HG02970 (cell line): ENCODE data around the gene RAG1.

ENCODE experiments used
- ATAC-seq: cut with Tn5 transposase; IDR thresholded peaks from one replicate; pipeline ENCODE4 v1.9.1; 2021; ENCODE audit warnings: mild to moderate bottlenecking, moderate library complexity, moderate number of reproducible peaks; ENCODE audit not compliant: unreplicated experiment, low FRiP score

Gene RAG1

GRCh38 chr11:36588099-36588498 is 20.3 kb downstream of the RAG1 start:
- ATAC-seq = no peak

GRCh38 chr11:36590513-36590912 is 22.7 kb downstream of the RAG1 start:
- no peak for ATAC-seq

- no peak for ATAC-seq
Observed at GRCh38 chr11:36591433-36591832, 23.6 kb downstream of the RAG1 start.

- ATAC-seq = no peak
Observed at GRCh38 chr11:36594316-36594989, 26.6 kb downstream of the RAG1 start, which contains the start of gene IFTAP. TSS of gene IFTAP (plus strand) at chr11:36594502. CDS start at chr11:36610104, 15,602 bp downstream.

- no peak for ATAC-seq
Observed at GRCh38 chr11:36596880-36597279, 29.1 kb downstream of the RAG1 start.

- no peak for ATAC-seq
Observed at GRCh38 chr11:36598051-36598450, 30.2 kb downstream of the RAG1 start, which contains the start of gene RAG2. TSS of gene RAG2 (minus strand) at chr11:36598236. CDS start at chr11:36594168, 4,068 bp downstream.

- no peak for ATAC-seq
Observed at GRCh38 chr11:36600180-36600579, 32.4 kb downstream of the RAG1 start.

GRCh38 chr11:36601155-36601554 is 33.3 kb downstream of the RAG1 start:
- no peak for ATAC-seq

- ATAC-seq = no peak
Observed at GRCh38 chr11:36602135-36602534, 34.3 kb downstream of the RAG1 start.

GRCh38 chr11:36605221-36606216 is 37.7 kb downstream of the RAG1 start:
- no peak for ATAC-seq

- ATAC-seq = no peak
Observed at GRCh38 chr11:36608491-36609199, 40.8 kb downstream of the RAG1 start.

- ATAC-seq = no peak
Observed at GRCh38 chr11:36609383-36609782, 41.6 kb downstream of the RAG1 start.

- ATAC-seq = no peak
Observed at GRCh38 chr11:36615826-36616225, 48.0 kb downstream of the RAG1 start.

- ATAC-seq = no peak
Observed at GRCh38 chr11:36617543-36618362, 49.9 kb downstream of the RAG1 start.

- no peak for ATAC-seq
Observed at GRCh38 chr11:36618363-36619047, 50.7 kb downstream of the RAG1 start.

GRCh38 chr11:36619502-36619901 is 51.7 kb downstream of the RAG1 start:
- ATAC-seq = no peak

GRCh38 chr11:36620246-36620645 is 52.4 kb downstream of the RAG1 start:
- ATAC-seq = no peak

- no peak for ATAC-seq
Observed at GRCh38 chr11:36622431-36623136, 54.8 kb downstream of the RAG1 start.

GRCh38 chr11:36623494-36623893 is 55.7 kb downstream of the RAG1 start:
- ATAC-seq = no peak
